HCT116 (cell line): Measurements from ENCODE around the gene KRT1. TPM values are rescaled to one million over a fixed set of nuclear protein-coding genes. Genes with fewer than 3 reads are reported as not detected.

Experiments
- ATAC-seq: fragments of 200-7000 bp; cut with Tn5 transposase; 2 replicates; pipeline ENCODE4 v1.9.1; 2020; ENCODE audit warnings: mild to moderate bottlenecking, moderate library complexity
- BruUV-seq: library from RNA; stranded (reverse); fragments of 400-500 nt; replicated peaks from 2 replicates; lab custom pipeline; 2021; lab: Mats Ljungman, UMichigan
- CTCF ChIA-PET: fragments of 300-600 bp; sonication (Branson Sonifier 250); formaldehyde crosslinking; loops from one replicate; lab custom pipeline; 2021; ENCODE audit warnings: antibody characterized with exemption; lab: Charles Lee
- POLR2A ChIA-PET: fragments of 300-600, 350-600 bp; sonication (Branson Sonifier 250); formaldehyde crosslinking; loops from one replicate; lab custom pipeline; 2021; ENCODE audit warnings: antibody characterized with exemption; lab: Charles Lee
- RAD21 ChIA-PET, 2 experiments: fragments of 300-600 bp; sonication (Branson Sonifier 250); formaldehyde crosslinking; loops; one replicate each; lab custom pipeline; 2023; ENCODE audit warnings: low total read pairs in 2 of 2; ENCODE audit not compliant: uncharacterized antibody in 2 of 2, unreplicated experiment in 2 of 2, low non-redundant PET in 1 of 2; lab: Charles Lee
- DNase-seq: peaks from one replicate; pipeline ENCODE4 v3.0.0-alpha.2; 2010; ENCODE audit warnings: low read depth, low spot score
- H2AFZ ChIP-seq: fragments of 200-600 bp; shearing (Covaris generic), sonication (generic); 2 replicates; pipeline ENCODE4 v1.6.1; 2017; ENCODE audit warnings: low read depth, mixed run types, mixed read lengths, antibody characterized with exemption, low read length; ENCODE audit not compliant: poor library complexity, severe bottlenecking
- H3K27ac ChIP-seq: 2 replicates; pipeline ENCODE4 v1.5.1; 2012; ENCODE audit warnings: low read depth, low read length
- H3K27me3 ChIP-seq: fragments of 200-600 bp; sonication (generic); 2 replicates; pipeline ENCODE4 v1.6.1; 2016; ENCODE audit warnings: mixed run types, low read length, mixed read lengths; ENCODE audit not compliant: insufficient read depth
- H3K36me3 ChIP-seq, 2 experiments: fragments of 200-500 bp in 1 of 2; fragments of 200-600 bp in 1 of 2; sonication (Bioruptor generic) in 1 of 2; sonication (generic) in 1 of 2; 2 replicates each; pipeline versions ENCODE4 v1.5.1 to v1.6.1; 2014 to 2016; ENCODE audit warnings: low read length in 2 of 2, inconsistent platforms in 1 of 2, mixed read lengths in 1 of 2, mixed run types in 1 of 2; ENCODE audit not compliant: insufficient read depth in 2 of 2, control insufficient read depth in 1 of 2
- H3K4me1 ChIP-seq, 2 experiments: fragments of 200-600 bp in 1 of 2; sonication (generic) in 1 of 2; 2 replicates each; pipeline versions ENCODE4 v1.5.1 to v1.6.1; 2012 to 2017; ENCODE audit warnings: low read length in 2 of 2, inconsistent platforms in 1 of 2, mild to moderate bottlenecking in 1 of 2, mixed read lengths in 1 of 2, mixed run types in 1 of 2, moderate library complexity in 1 of 2; ENCODE audit not compliant: insufficient read depth in 2 of 2, control insufficient read depth in 1 of 2
- H3K4me2 ChIP-seq: fragments of 200-600 bp; sonication (generic); 2 replicates; pipeline ENCODE4 v1.6.1; 2017; ENCODE audit warnings: mixed run types, low read length, mixed read lengths
- H3K4me3 ChIP-seq, 2 experiments: fragments of 200-600 bp in 1 of 2; sonication (generic) in 1 of 2; replicated peaks in 1 of 2; 2 replicates each; pipeline ENCODE4 v1.5.1; 2011 to 2016; ENCODE audit warnings: low read length in 2 of 2, control low read depth in 1 of 2, low read depth in 1 of 2, mild to moderate bottlenecking in 1 of 2, mixed read lengths in 1 of 2, mixed run types in 1 of 2
- H3K79me2 ChIP-seq: fragments of 200-600 bp; sonication (generic); 2 replicates; pipeline ENCODE4 v1.6.1; 2017; ENCODE audit warnings: mild to moderate bottlenecking, mixed run types, low read length, moderate library complexity, mixed read lengths; ENCODE audit not compliant: insufficient read depth
- H3K9ac ChIP-seq: fragments of 200-600 bp; sonication (generic); 2 replicates; pipeline ENCODE4 v1.6.1; 2016; ENCODE audit warnings: low read length, mixed read lengths
- H3K9me2 ChIP-seq: fragments of 200-600 bp; sonication (generic), shearing (Covaris generic); 2 replicates; pipeline ENCODE4 v1.6.1; 2017; ENCODE audit warnings: mixed run types, mild to moderate bottlenecking, moderate library complexity; ENCODE audit not compliant: insufficient read depth
- H3K9me3 ChIP-seq, 2 experiments: fragments of 200-500 bp in 1 of 2; fragments of 200-600 bp in 1 of 2; sonication (Bioruptor generic) in 1 of 2; sonication (generic) in 1 of 2; 2 replicates each; pipeline ENCODE4 v1.6.1; 2014 to 2017; ENCODE audit warnings: low read length in 2 of 2, mixed read lengths in 2 of 2, inconsistent platforms in 1 of 2, low read depth in 1 of 2, mild to moderate bottlenecking in 1 of 2, mixed run types in 1 of 2, moderate library complexity in 1 of 2; ENCODE audit not compliant: control insufficient read depth in 1 of 2, insufficient read depth in 1 of 2
- H4K20me1 ChIP-seq: fragments of 200-600 bp; sonication (generic), shearing (Covaris generic); 2 replicates; pipeline ENCODE4 v1.6.1; 2017; ENCODE audit warnings: mixed run types, mild to moderate bottlenecking, moderate library complexity; ENCODE audit not compliant: insufficient read depth
- CBX3 ChIP-seq: IDR thresholded peaks from 2 replicates; pipeline ENCODE4 v1.6.1; 2012; ENCODE audit warnings: low read depth
- CEBPB ChIP-seq: IDR thresholded peaks from 2 replicates; pipeline ENCODE4 v1.6.1; 2012; ENCODE audit warnings: low read depth
- EGR1 ChIP-seq: IDR thresholded peaks from 2 replicates; pipeline ENCODE4 v1.6.1; 2012; ENCODE audit warnings: low read depth
- EZH2 ChIP-seq: fragments of 200-600 bp; sonication (generic); IDR thresholded peaks from 2 replicates; pipeline ENCODE4 v1.6.1; 2017; ENCODE audit warnings: antibody characterized with exemption, mixed run types
- EZH2phosphoT487 ChIP-seq: fragments of 200-600 bp; IDR thresholded peaks from 2 replicates; pipeline ENCODE4 v1.6.1; 2018; ENCODE audit warnings: antibody characterized with exemption, borderline replicate concordance
- FOSL1 ChIP-seq: IDR thresholded peaks from 2 replicates; pipeline ENCODE4 v1.6.1; 2012; ENCODE audit warnings: low read depth
- JUND ChIP-seq: IDR thresholded peaks from 2 replicates; pipeline ENCODE4 v1.6.1; 2012
- SIN3A ChIP-seq: IDR thresholded peaks from 2 replicates; pipeline ENCODE4 v1.6.1; 2012; ENCODE audit warnings: low read depth
- SRF ChIP-seq: IDR thresholded peaks from 2 replicates; pipeline ENCODE4 v1.6.1; 2012; ENCODE audit warnings: low read depth
- ZFX ChIP-seq: fragments of 450-650 bp; IDR thresholded peaks from 2 replicates; pipeline ENCODE4 v1.6.1; 2017
- ZNF274 ChIP-seq: fragments of 200-500 bp; sonication (Bioruptor generic); IDR thresholded peaks from 2 replicates; pipeline ENCODE4 v1.6.1; 2014; ENCODE audit warnings: mild to moderate bottlenecking, low read depth, low read length, inconsistent platforms
- intact Hi-C: fragments of 100-400 bp; cut with micrococcal nuclease; formaldehyde crosslinking; loops from 2 replicates; pipeline ENCODE4 v1.10.0; 2022
- total RNA-seq: library from RNA; stranded (reverse); gene quantifications from one replicate; pipeline ENCODE4 v1.2.1, GENCODE V29; 2021; ENCODE audit not compliant: unreplicated experiment
- TF ChIP-seq, protein P1 (sequence below): IDR thresholded peaks from 2 replicates; pipeline ENCODE4 v1.6.1; 2011; ENCODE audit warnings: mild to moderate bottlenecking, low read length, moderate library complexity; ENCODE audit not compliant: insufficient replicate concordance; ENCODE audit errors: extremely low read depth
- TF ChIP-seq, protein P2 (sequence below): IDR thresholded peaks from 2 replicates; pipeline ENCODE4 v1.6.1; 2012

Gene KRT1
- total RNA-seq, 1 experiment from 2014 or later, result 0.20 TPM

DNA sequence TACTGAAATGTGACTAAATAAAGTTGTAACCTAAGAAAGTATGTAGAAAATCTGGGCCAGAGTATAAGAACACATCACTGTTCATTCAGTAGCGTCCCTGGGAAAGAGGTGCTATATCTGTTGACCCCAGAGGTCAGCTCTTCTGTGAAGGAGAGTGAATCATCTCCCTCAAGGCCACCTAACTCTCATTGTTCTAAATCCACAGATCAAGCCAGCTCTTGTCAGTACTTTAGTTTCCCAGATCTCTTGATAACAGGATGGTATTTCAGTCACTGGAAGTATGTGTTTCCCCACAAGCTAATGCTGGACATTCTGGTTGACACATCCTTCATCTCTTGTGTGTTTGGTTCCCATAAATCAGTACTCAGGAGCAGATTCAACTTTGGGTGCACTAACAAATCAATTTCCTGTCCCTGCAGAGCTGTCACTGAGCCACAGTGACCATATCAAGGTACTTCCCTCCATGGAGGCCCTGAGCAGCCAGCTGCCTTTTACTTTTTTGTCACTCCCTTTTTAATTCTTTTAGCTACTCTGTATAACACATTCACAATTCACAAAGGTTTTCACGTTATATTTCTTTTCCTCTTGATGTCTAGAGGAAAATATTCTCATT lies 7.8 kb downstream of the KRT1 start:
- Histone ChIP-seq H3K27ac (no peak overlapping the region), H3K9ac (no peak overlapping the region), H3K27me3 (peaks cover 9% of the 10 kb centered on the region; the same call in 1 of the 2 replicates), H4K20me1 (no peaks in the 10 kb centered on the region), H3K9me2 (no peaks in the 10 kb centered on the region), H3K4me3 (no peak overlapping the region), H3K4me1 (peaks cover 0 to 23% of the 10 kb centered on the region in 2 experiments; a peak in 2 of 4 replicates), H2AFZ (no peak overlapping the region), H3K36me3 (no peaks in the 10 kb centered on the region), H3K9me3 (no peaks in the 10 kb centered on the region), H3K79me2 (no peaks in the 10 kb centered on the region), H3K4me2 (peak overlapping the region; percentile 39)
- POLR2A ChIA-PET, result interaction anchor here (1.3 kb wide), 1 partner anchor 193 kb away, joined by 3 read pairs; no protein-coding TSS in a partner anchor
- RAD21 ChIA-PET, result no interaction called here
- intact Hi-C loops, result no loop called here
- TF ChIP-seq EGR1 (no peak), EZH2 (no peak), JUND (0 out of 2 replicates have a peak, but pooled peaks have one; percentile 21), CEBPB (no peak), SIN3A (0 out of 2 replicates have a peak, but pooled peaks have one; percentile 28), CBX3 (no peak)
- BruUV-seq, result no TSS peak
- peak; percentile 27 for DNase-seq
- ATAC-seq, result peak; percentile 85
- CTCF ChIA-PET, result interaction anchor here (1.0 to 1.6 kb wide), 2 partner anchors 193 to 300 kb away, joined by 3 read pairs; no protein-coding TSS in a partner anchor

DNA sequence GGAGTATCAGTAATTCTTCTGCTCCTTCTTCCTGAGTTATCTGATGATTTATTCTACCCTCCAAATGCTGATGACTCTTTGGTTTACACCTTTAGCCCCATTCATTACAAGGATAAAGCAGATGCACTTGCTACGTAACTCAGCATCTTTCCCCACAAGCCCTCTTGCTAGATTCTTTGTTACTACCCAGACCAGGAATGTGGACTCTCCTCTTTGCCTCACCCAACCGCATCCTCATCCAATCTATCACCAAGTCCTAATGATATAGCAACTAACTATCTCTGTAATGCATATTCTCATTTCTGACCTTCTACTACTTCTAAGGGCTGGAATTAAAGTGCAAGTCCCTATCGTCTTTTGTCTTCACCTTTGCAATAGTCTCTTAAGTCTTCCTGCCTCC lies 9.2 kb downstream of the KRT1 start:
- Histone ChIP-seq H4K20me1 (no peaks in the 10 kb centered on the region), H3K4me3 (no peak overlapping the region), H3K9ac (no peak overlapping the region), H3K27me3 (peaks cover 9% of the 10 kb centered on the region; the same call in 1 of the 2 replicates), H2AFZ (no peak overlapping the region), H3K36me3 (no peaks in the 10 kb centered on the region), H3K9me3 (no peaks in the 10 kb centered on the region), H3K4me2 (no peak overlapping the region), H3K79me2 (no peaks in the 10 kb centered on the region), H3K9me2 (no peaks in the 10 kb centered on the region), H3K27ac (no peak overlapping the region)
- DNase-seq, result no peak
- BruUV-seq, result no TSS peak
- ChIA-PET RAD21 (no interaction called here), POLR2A (no interaction called here)
- no peak for ATAC-seq
- TF ChIP-seq SIN3A, result no peak
- TF ChIP-seq SRF, result no peak
- TF ChIP-seq EZH2phosphoT487, result no peak
- TF ChIP-seq FOSL1, result no peak
- TF ChIP-seq, protein P1, sequence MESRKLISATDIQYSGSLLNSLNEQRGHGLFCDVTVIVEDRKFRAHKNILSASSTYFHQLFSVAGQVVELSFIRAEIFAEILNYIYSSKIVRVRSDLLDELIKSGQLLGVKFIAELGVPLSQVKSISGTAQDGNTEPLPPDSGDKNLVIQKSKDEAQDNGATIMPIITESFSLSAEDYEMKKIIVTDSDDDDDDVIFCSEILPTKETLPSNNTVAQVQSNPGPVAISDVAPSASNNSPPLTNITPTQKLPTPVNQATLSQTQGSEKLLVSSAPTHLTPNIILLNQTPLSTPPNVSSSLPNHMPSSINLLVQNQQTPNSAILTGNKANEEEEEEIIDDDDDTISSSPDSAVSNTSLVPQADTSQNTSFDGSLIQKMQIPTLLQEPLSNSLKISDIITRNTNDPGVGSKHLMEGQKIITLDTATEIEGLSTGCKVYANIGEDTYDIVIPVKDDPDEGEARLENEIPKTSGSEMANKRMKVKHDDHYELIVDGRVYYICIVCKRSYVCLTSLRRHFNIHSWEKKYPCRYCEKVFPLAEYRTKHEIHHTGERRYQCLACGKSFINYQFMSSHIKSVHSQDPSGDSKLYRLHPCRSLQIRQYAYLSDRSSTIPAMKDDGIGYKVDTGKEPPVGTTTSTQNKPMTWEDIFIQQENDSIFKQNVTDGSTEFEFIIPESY, result no peak
- TF ChIP-seq, protein P2, sequence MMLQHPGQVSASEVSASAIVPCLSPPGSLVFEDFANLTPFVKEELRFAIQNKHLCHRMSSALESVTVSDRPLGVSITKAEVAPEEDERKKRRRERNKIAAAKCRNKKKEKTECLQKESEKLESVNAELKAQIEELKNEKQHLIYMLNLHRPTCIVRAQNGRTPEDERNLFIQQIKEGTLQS, result no peak
- no peak for TF ChIP-seq CBX3
- no peak for TF ChIP-seq ZNF274
- no peak for TF ChIP-seq ZFX
- TF ChIP-seq, all 23 proteins: peak for 0
- CTCF ChIA-PET, result no interaction called here
- H3K4me1 ChIP-seq, result peaks cover 0 to 23% of the 10 kb centered on the region in 2 experiments; a peak in 2 of 4 replicates
- intact Hi-C loops, result no loop called here
